ENCODE data around the gene RILPL1. TPM values are rescaled to one million over a fixed set of nuclear protein-coding genes. Genes with fewer than 3 reads are reported as not detected.
"Not testable (repeated sequence)": the region's sequence is repeated elsewhere in the genome, so short reads cannot be mapped to it uniquely, and the experiment has no call there.

The RILPL1 gene
- total and polyA plus RNA-seq, 5 donors, result 118 to 146 (median 131) TPM

DNA sequence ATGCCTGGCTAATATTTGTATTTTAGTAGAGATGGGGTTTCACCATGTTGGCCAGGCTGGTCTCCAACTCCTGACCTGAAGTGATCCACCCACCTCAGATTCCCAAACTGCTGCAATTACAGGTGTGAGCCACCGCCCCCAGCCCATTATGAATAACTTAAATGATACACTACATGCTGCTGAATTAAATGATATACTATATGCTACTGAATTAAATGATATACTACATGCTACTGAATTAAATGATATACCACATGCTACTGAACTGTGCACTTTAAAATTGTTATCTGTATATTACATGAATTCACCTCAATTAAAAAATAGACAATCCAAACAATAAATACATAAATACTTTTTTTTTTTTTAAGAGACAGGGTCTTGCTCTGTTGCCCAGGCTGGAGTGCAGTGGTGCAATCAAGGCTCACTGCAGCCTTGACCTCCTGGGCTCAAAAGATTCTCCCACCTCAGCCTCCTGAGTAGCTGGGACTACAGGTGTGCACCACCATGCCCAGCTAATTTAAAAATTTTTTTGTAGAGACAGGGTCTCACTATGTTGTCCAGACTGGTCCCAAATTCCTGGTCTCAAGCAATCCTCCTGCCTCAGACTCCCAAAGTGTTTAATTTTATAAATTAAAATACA is 18.8 kb downstream of the RILPL1 start:
- 96% methylated on average over 1 of the region's 1 CpG for WGBS
- intact Hi-C loops (cut with DNase I), result loop anchor here in 1 of 4 donors (5.0 kb wide), 1 partner anchor 37 kb away; no protein-coding TSS in a partner anchor
- DNase-seq; H3K27me3 ChIP-seq (ENCODE audit: control insufficient read depth, insufficient read depth); H3K4me1 ChIP-seq (ENCODE audit: control insufficient read depth, insufficient read depth, low read length); ATAC-seq; H3K27ac ChIP-seq (ENCODE audit: low read length); H3K4me3 ChIP-seq (ENCODE audit: low read length); H3K9me3 ChIP-seq (ENCODE audit: control insufficient read depth, low read length): not testable (repeated sequence)

GRCh38 chr12:123513805-123514204 is 19.7 kb downstream of the RILPL1 start:
- Histone ChIP-seq H3K27ac (ENCODE audit: low read length) (peak overlapping the region; percentile 88), H3K9me3 (ENCODE audit: control insufficient read depth, low read length) (no peaks in the 10 kb centered on the region), H3K4me1 (ENCODE audit: control insufficient read depth, insufficient read depth, low read length) (peaks cover 3% of the 10 kb centered on the region), H3K27me3 (ENCODE audit: control insufficient read depth, insufficient read depth) (no peaks in the 10 kb centered on the region), H3K4me3 (ENCODE audit: low read length) (no peak overlapping the region)
- DNase-seq, result peak; percentile 43 to 77 (median 76)
- intact Hi-C loops (cut with DNase I), result no loop called here
- peak; percentile 74 to 82 for ATAC-seq
- WGBS, result 47% methylated on average over 13 of the region's 13 CpGs

- no peaks in the 10 kb centered on the region for H3K27me3 ChIP-seq (ENCODE audit: control insufficient read depth, insufficient read depth)
- DNase-seq, result peak in 1 of 3 donors; percentile 61
- H3K9me3 ChIP-seq (ENCODE audit: control insufficient read depth, low read length), result no peaks in the 10 kb centered on the region
- peak overlapping the region; percentile 88 for H3K27ac ChIP-seq (ENCODE audit: low read length)
- peaks cover 3% of the 10 kb centered on the region for H3K4me1 ChIP-seq (ENCODE audit: control insufficient read depth, insufficient read depth, low read length)
- WGBS, result 77% methylated on average over 26 of the region's 26 CpGs
- peak; percentile 22 to 44 for ATAC-seq
- no peak overlapping the region for H3K4me3 ChIP-seq (ENCODE audit: low read length)
- intact Hi-C loops (cut with DNase I), result no loop called here
Observed at GRCh38 chr12:123512838-123513665, 20.5 kb downstream of the RILPL1 start.

DNA sequence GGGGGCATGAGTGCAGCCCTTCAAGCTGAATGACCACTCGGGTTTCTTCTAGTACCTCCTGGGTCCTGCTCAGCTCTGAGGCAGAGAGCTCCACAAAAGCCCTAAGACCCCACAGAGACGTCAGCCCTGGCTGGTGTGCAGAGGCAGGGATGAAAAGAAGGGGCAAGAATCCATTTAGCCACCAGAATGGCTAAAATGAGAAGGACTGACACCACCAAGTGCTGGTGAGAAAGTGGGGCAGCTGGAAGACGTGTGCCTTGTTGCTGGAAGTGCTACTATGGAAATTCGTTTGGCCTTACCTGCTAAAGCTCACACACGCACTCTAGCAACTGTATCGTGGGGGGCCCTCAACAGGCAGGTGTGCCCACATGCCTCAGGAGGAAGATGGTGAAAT is 26.7 kb downstream of the RILPL1 start:
- Histone ChIP-seq H3K27me3 (ENCODE audit: control insufficient read depth, insufficient read depth) (no peaks in the 10 kb centered on the region), H3K4me1 (ENCODE audit: control insufficient read depth, insufficient read depth, low read length) (no peaks in the 10 kb centered on the region), H3K27ac (ENCODE audit: low read length) (no peak overlapping the region), H3K4me3 (ENCODE audit: low read length) (no peak overlapping the region), H3K9me3 (ENCODE audit: control insufficient read depth, low read length) (no peaks in the 10 kb centered on the region)
- DNase-seq (no peak), ATAC-seq (no peak)
- intact Hi-C loops (cut with DNase I), result no loop called here
- 96% methylated on average over 6 of the region's 6 CpGs for WGBS

DNA sequence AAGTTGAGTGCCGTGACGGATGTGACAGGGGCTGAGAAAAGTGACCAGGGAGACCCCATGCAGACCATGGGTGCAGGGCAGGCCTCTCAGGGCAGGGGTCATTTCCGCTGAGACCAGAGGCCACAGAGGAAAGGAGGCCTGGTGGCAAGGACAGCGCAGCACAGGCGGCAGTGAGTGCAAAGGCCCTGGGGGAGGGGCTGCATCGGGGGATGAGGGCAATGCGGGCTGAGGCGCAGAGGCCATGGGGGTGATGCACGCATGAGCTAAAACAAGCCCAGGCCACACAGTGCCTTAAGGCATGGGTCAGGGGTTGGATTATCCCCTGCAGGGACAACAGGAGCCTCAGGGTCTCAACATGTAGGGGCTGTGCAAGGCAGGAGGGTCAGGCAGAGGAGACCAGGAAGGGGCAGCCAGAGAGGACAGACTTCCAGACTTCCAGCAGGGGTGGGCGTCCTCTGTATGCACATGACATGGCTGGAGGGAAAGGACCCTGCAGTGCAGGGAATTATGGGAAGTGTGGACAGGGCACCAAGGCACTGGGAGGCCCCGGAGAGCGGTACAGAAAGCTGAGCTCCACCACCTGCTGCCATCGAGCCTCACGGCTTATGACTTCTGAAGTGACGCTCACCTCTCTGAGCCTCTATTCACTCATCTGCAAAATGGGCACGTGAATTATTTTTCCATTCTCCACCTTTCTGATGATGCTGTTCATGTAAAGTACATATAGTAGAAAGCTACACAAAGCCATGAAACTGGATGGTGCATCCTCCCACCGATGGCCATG is 27.3 kb downstream of the RILPL1 start:
- Histone ChIP-seq H3K4me3 (ENCODE audit: low read length) (no peak overlapping the region), H3K27ac (ENCODE audit: low read length) (no peak overlapping the region), H3K27me3 (ENCODE audit: control insufficient read depth, insufficient read depth) (no peaks in the 10 kb centered on the region), H3K9me3 (ENCODE audit: control insufficient read depth, low read length) (no peaks in the 10 kb centered on the region), H3K4me1 (ENCODE audit: control insufficient read depth, insufficient read depth, low read length) (no peaks in the 10 kb centered on the region)
- intact Hi-C loops (cut with DNase I), result no loop called here
- ATAC-seq, result no peak
- 95% methylated on average over 17 of the region's 17 CpGs for WGBS
- no peak for DNase-seq

DNA sequence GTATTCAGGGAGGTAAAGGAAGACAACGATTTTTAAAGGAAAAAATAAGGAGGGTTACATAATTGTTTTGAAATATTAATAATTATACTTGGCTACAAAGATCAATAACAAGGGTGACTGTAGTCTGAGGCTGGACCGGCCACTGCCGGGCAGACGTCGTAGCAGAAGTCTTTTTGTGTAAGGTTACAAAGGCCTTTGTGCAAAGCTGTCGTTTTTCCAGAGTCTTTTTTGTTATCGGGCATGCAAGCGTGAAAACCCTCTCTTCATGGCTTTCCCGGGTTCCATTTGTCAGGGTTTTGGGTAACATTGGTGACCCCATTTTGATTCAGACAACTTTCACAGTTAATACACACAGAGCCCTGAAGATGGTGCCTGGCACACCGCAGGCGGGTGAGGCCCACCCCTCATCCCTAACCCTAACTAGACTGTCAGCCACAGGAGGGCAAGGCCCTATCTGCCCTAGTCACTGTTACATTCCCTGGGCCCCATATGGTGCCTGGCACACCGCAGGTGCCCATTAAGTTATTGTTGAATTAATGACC is 31.3 kb downstream of the RILPL1 start:
- no peak for ATAC-seq
- intact Hi-C loops (cut with DNase I), result no loop called here
- 86% methylated on average over 12 of the region's 12 CpGs for WGBS

GRCh38 chr12:123499332-123499731 is 34.2 kb downstream of the RILPL1 start:
- H3K9me3 ChIP-seq (ENCODE audit: control insufficient read depth, low read length), result no peaks in the 10 kb centered on the region
- H3K4me3 ChIP-seq (ENCODE audit: low read length), result no peak overlapping the region
- intact Hi-C loops (cut with DNase I), result no loop called here
- no peak for DNase-seq
- 92% methylated on average over 16 of the region's 16 CpGs for WGBS
- ATAC-seq, result no peak
- no peak overlapping the region for H3K27ac ChIP-seq (ENCODE audit: low read length)
- H3K27me3 ChIP-seq (ENCODE audit: control insufficient read depth, insufficient read depth), result no peaks in the 10 kb centered on the region
- no peaks in the 10 kb centered on the region for H3K4me1 ChIP-seq (ENCODE audit: control insufficient read depth, insufficient read depth, low read length)

More for the DNA sequence above, 31.3 kb downstream of the RILPL1 start:
- Histone ChIP-seq H3K4me1 (ENCODE audit: control insufficient read depth, insufficient read depth, low read length) (no peaks in the 10 kb centered on the region), H3K9me3 (ENCODE audit: control insufficient read depth, low read length) (no peaks in the 10 kb centered on the region), H3K27me3 (ENCODE audit: control insufficient read depth, insufficient read depth) (no peaks in the 10 kb centered on the region), H3K27ac (ENCODE audit: low read length) (no peak overlapping the region), H3K4me3 (ENCODE audit: low read length) (no peak overlapping the region)
- DNase-seq, result no peak

GRCh38 chr12:123498126-123498825 is 35.2 kb downstream of the RILPL1 start:
- ATAC-seq, result no peak
- Histone ChIP-seq H3K9me3 (ENCODE audit: control insufficient read depth, low read length) (no peaks in the 10 kb centered on the region), H3K4me1 (ENCODE audit: control insufficient read depth, insufficient read depth, low read length) (no peaks in the 10 kb centered on the region), H3K4me3 (ENCODE audit: low read length) (no peak overlapping the region), H3K27me3 (ENCODE audit: control insufficient read depth, insufficient read depth) (no peaks in the 10 kb centered on the region), H3K27ac (ENCODE audit: low read length) (no peak overlapping the region)
- DNase-seq, result peak in 1 of 3 donors; percentile 3
- 93% methylated on average over 13 of the region's 13 CpGs for WGBS
- intact Hi-C loops (cut with DNase I), result no loop called here

- Histone ChIP-seq H3K27me3 (ENCODE audit: control insufficient read depth, insufficient read depth) (no peaks in the 10 kb centered on the region), H3K4me3 (ENCODE audit: low read length) (no peak overlapping the region), H3K27ac (ENCODE audit: low read length) (no peak overlapping the region), H3K4me1 (ENCODE audit: control insufficient read depth, insufficient read depth, low read length) (no peaks in the 10 kb centered on the region), H3K9me3 (ENCODE audit: control insufficient read depth, low read length) (no peaks in the 10 kb centered on the region)
- intact Hi-C loops (cut with DNase I), result no loop called here
- DNase-seq (peak in 1 of 3 donors; percentile 9), ATAC-seq (no peak)
- 94% methylated on average over 7 of the region's 7 CpGs for WGBS
Observed at GRCh38 chr12:123497065-123497464, 36.5 kb downstream of the RILPL1 start.

GRCh38 chr12:123494124-123494851 is 39.2 kb downstream of the RILPL1 start:
- WGBS, result 76% methylated on average over 18 of the region's 18 CpGs
- DNase-seq, result peak; percentile 51 to 78 (median 77)
- Histone ChIP-seq H3K9me3 (ENCODE audit: control insufficient read depth, low read length) (no peaks in the 10 kb centered on the region), H3K4me1 (ENCODE audit: control insufficient read depth, insufficient read depth, low read length) (peaks cover 2% of the 10 kb centered on the region), H3K27me3 (ENCODE audit: control insufficient read depth, insufficient read depth) (no peaks in the 10 kb centered on the region), H3K27ac (ENCODE audit: low read length) (peak overlapping the region; percentile 52), H3K4me3 (ENCODE audit: low read length) (no peak overlapping the region)
- intact Hi-C loops (cut with DNase I), result no loop called here
- ATAC-seq, result peak; percentile 68 to 69
